ENCODE results near the gene LENG8.
A peak's percentile ranks its signal among the peaks of the same experiment; 100 is the strongest.

Gene LENG8

GRCh38 chr19:54424201-54424600, 24.8 kb upstream of the LENG8 start:
- no peaks in the 10 kb centered on the region for H3K9me3 ChIP-seq (ENCODE audit: control insufficient read depth, insufficient read depth, low read length)
- H3K4me3 ChIP-seq (ENCODE audit: low read depth, low read length), result no peak overlapping the region
- no peak overlapping the region for H3K27ac ChIP-seq (ENCODE audit: low read depth, low read length)
- H3K27me3 ChIP-seq (ENCODE audit: control insufficient read depth, insufficient read depth, low read length), result no peaks in the 10 kb centered on the region; the same call in none of the 2 replicates
- no peak overlapping the region for H3K9ac ChIP-seq (ENCODE audit: low read depth, low read length)
- peaks cover 12% of the 10 kb centered on the region for H3K36me3 ChIP-seq (ENCODE audit: control insufficient read depth, insufficient read depth, low read length)
- peaks cover 24% of the 10 kb centered on the region for H3K4me1 ChIP-seq (ENCODE audit: control insufficient read depth, insufficient read depth, low read length)

GRCh38 chr19:54424660-54425381, 24.2 kb upstream of the LENG8 start:
- peaks cover 18% of the 10 kb centered on the region for H3K4me1 ChIP-seq (ENCODE audit: control insufficient read depth, insufficient read depth, low read length)
- H3K27ac ChIP-seq (ENCODE audit: low read depth, low read length), result no peak overlapping the region
- no peaks in the 10 kb centered on the region for H3K9me3 ChIP-seq (ENCODE audit: control insufficient read depth, insufficient read depth, low read length)
- H3K4me3 ChIP-seq (ENCODE audit: low read depth, low read length), result no peak overlapping the region
- peaks cover 12% of the 10 kb centered on the region for H3K36me3 ChIP-seq (ENCODE audit: control insufficient read depth, insufficient read depth, low read length)
- no peak overlapping the region for H3K9ac ChIP-seq (ENCODE audit: low read depth, low read length)
- no peaks in the 10 kb centered on the region; the same call in none of the 2 replicates for H3K27me3 ChIP-seq (ENCODE audit: control insufficient read depth, insufficient read depth, low read length)

- H3K4me1 ChIP-seq (ENCODE audit: control insufficient read depth, insufficient read depth, low read length), result peaks cover 17% of the 10 kb centered on the region
- H3K27me3 ChIP-seq (ENCODE audit: control insufficient read depth, insufficient read depth, low read length), result no peaks in the 10 kb centered on the region; the same call in none of the 2 replicates
- peaks cover 12% of the 10 kb centered on the region for H3K36me3 ChIP-seq (ENCODE audit: control insufficient read depth, insufficient read depth, low read length)
- H3K4me3 ChIP-seq (ENCODE audit: low read depth, low read length), result no peak overlapping the region
- H3K9ac ChIP-seq (ENCODE audit: low read depth, low read length), result no peak overlapping the region
- H3K9me3 ChIP-seq (ENCODE audit: control insufficient read depth, insufficient read depth, low read length), result no peaks in the 10 kb centered on the region
- no peak overlapping the region for H3K27ac ChIP-seq (ENCODE audit: low read depth, low read length)
Observed at GRCh38 chr19:54425382-54425723, 23.6 kb upstream of the LENG8 start.

- H3K9me3 ChIP-seq (ENCODE audit: control insufficient read depth, insufficient read depth, low read length), result no peaks in the 10 kb centered on the region
- no peaks in the 10 kb centered on the region; the same call in none of the 2 replicates for H3K27me3 ChIP-seq (ENCODE audit: control insufficient read depth, insufficient read depth, low read length)
- no peak overlapping the region for H3K4me3 ChIP-seq (ENCODE audit: low read depth, low read length)
- peaks cover 14% of the 10 kb centered on the region for H3K4me1 ChIP-seq (ENCODE audit: control insufficient read depth, insufficient read depth, low read length)
- H3K9ac ChIP-seq (ENCODE audit: low read depth, low read length), result no peak overlapping the region
- peaks cover 12% of the 10 kb centered on the region for H3K36me3 ChIP-seq (ENCODE audit: control insufficient read depth, insufficient read depth, low read length)
- H3K27ac ChIP-seq (ENCODE audit: low read depth, low read length), result no peak overlapping the region
Observed at GRCh38 chr19:54426291-54426931, 22.6 kb upstream of the LENG8 start.

- Histone ChIP-seq H3K27ac (ENCODE audit: low read depth, low read length) (no peak overlapping the region), H3K9me3 (ENCODE audit: control insufficient read depth, insufficient read depth, low read length) (no peaks in the 10 kb centered on the region), H3K9ac (ENCODE audit: low read depth, low read length) (no peak overlapping the region), H3K36me3 (ENCODE audit: control insufficient read depth, insufficient read depth, low read length) (peaks cover 12% of the 10 kb centered on the region), H3K27me3 (ENCODE audit: control insufficient read depth, insufficient read depth, low read length) (no peaks in the 10 kb centered on the region; the same call in none of the 2 replicates), H3K4me1 (ENCODE audit: control insufficient read depth, insufficient read depth, low read length) (peaks cover 3% of the 10 kb centered on the region; the same call in 1 of the 2 replicates), H3K4me3 (ENCODE audit: low read depth, low read length) (no peak overlapping the region)
Observed at GRCh38 chr19:54427586-54427985, 21.4 kb upstream of the LENG8 start.

- H3K36me3 ChIP-seq (ENCODE audit: control insufficient read depth, insufficient read depth, low read length), result peaks cover 9% of the 10 kb centered on the region
- no peak overlapping the region for H3K4me3 ChIP-seq (ENCODE audit: low read depth, low read length)
- no peak overlapping the region for H3K9ac ChIP-seq (ENCODE audit: low read depth, low read length)
- H3K4me1 ChIP-seq (ENCODE audit: control insufficient read depth, insufficient read depth, low read length), result peaks cover 3% of the 10 kb centered on the region; the same call in 1 of the 2 replicates
- no peaks in the 10 kb centered on the region; the same call in none of the 2 replicates for H3K27me3 ChIP-seq (ENCODE audit: control insufficient read depth, insufficient read depth, low read length)
- no peaks in the 10 kb centered on the region for H3K9me3 ChIP-seq (ENCODE audit: control insufficient read depth, insufficient read depth, low read length)
- H3K27ac ChIP-seq (ENCODE audit: low read depth, low read length), result no peak overlapping the region
Observed at GRCh38 chr19:54428323-54429175, 20.4 kb upstream of the LENG8 start.

GRCh38 chr19:54429176-54429495, 19.9 kb upstream of the LENG8 start:
- Histone ChIP-seq H3K9me3 (ENCODE audit: control insufficient read depth, insufficient read depth, low read length) (no peaks in the 10 kb centered on the region), H3K9ac (ENCODE audit: low read depth, low read length) (no peak overlapping the region), H3K4me3 (ENCODE audit: low read depth, low read length) (no peak overlapping the region), H3K36me3 (ENCODE audit: control insufficient read depth, insufficient read depth, low read length) (peaks cover 7% of the 10 kb centered on the region), H3K4me1 (ENCODE audit: control insufficient read depth, insufficient read depth, low read length) (peaks cover 5% of the 10 kb centered on the region; the same call in 1 of the 2 replicates), H3K27me3 (ENCODE audit: control insufficient read depth, insufficient read depth, low read length) (peaks cover 3% of the 10 kb centered on the region), H3K27ac (ENCODE audit: low read depth, low read length) (no peak overlapping the region)

GRCh38 chr19:54429545-54430227, 19.3 kb upstream of the LENG8 start:
- Histone ChIP-seq H3K9ac (ENCODE audit: low read depth, low read length) (no peak overlapping the region), H3K4me3 (ENCODE audit: low read depth, low read length) (peak overlapping the region; percentile 69; the same call in 1 of the 2 replicates), H3K4me1 (ENCODE audit: control insufficient read depth, insufficient read depth, low read length) (peaks cover 6% of the 10 kb centered on the region; the same call in 1 of the 2 replicates), H3K9me3 (ENCODE audit: control insufficient read depth, insufficient read depth, low read length) (no peaks in the 10 kb centered on the region), H3K27me3 (ENCODE audit: control insufficient read depth, insufficient read depth, low read length) (peaks cover 3% of the 10 kb centered on the region), H3K36me3 (ENCODE audit: control insufficient read depth, insufficient read depth, low read length) (peaks cover 5% of the 10 kb centered on the region; the same call in 1 of the 2 replicates), H3K27ac (ENCODE audit: low read depth, low read length) (no peak overlapping the region)

- Histone ChIP-seq H3K27ac (ENCODE audit: low read depth, low read length) (no peak overlapping the region), H3K9ac (ENCODE audit: low read depth, low read length) (no peak overlapping the region), H3K9me3 (ENCODE audit: control insufficient read depth, insufficient read depth, low read length) (no peaks in the 10 kb centered on the region), H3K4me3 (ENCODE audit: low read depth, low read length) (peak overlapping the region; percentile 69), H3K27me3 (ENCODE audit: control insufficient read depth, insufficient read depth, low read length) (peaks cover 3% of the 10 kb centered on the region), H3K36me3 (ENCODE audit: control insufficient read depth, insufficient read depth, low read length) (peaks cover 5% of the 10 kb centered on the region; the same call in 1 of the 2 replicates), H3K4me1 (ENCODE audit: control insufficient read depth, insufficient read depth, low read length) (peaks cover 12% of the 10 kb centered on the region)
Observed at GRCh38 chr19:54430306-54431254, 18.4 kb upstream of the LENG8 start.
